Stromal cell of bone marrow (primary cell): ENCODE measurements around the gene SPRED1.

ENCODE experiments used
- DNase-seq: peaks from one replicate; pipeline ENCODE4 v3.0.0-alpha.2; 2012; ENCODE audit warnings: low read depth

Gene SPRED1

GRCh38 chr15:38281031-38281430 is 28.4 kb downstream of the SPRED1 start:
- DNase-seq, result no peak

- no peak for DNase-seq
Measured at GRCh38 chr15:38283010-38283409, 30.4 kb downstream of the SPRED1 start.

- DNase-seq, result no peak
Measured at GRCh38 chr15:38285456-38285855, 32.8 kb downstream of the SPRED1 start.

- DNase-seq, result no peak
Measured at GRCh38 chr15:38294126-38294525, 41.5 kb downstream of the SPRED1 start.

GRCh38 chr15:38297623-38298388 is 45.2 kb downstream of the SPRED1 start:
- DNase-seq, result peak; percentile 52

- peak; percentile 68 for DNase-seq
Measured at GRCh38 chr15:38299216-38299615, 46.6 kb downstream of the SPRED1 start.

GRCh38 chr15:38300395-38300794 is 47.8 kb downstream of the SPRED1 start:
- peak; percentile 28 for DNase-seq

- no peak for DNase-seq
Measured at GRCh38 chr15:38304481-38304880, 51.8 kb downstream of the SPRED1 start.

GRCh38 chr15:38307251-38307650 is 54.6 kb downstream of the SPRED1 start:
- DNase-seq, result no peak

- DNase-seq, result no peak
Measured at GRCh38 chr15:38307861-38308641, 55.4 kb downstream of the SPRED1 start.

- DNase-seq, result no peak
Measured at GRCh38 chr15:38308797-38309196, 56.2 kb downstream of the SPRED1 start.

- DNase-seq, result no peak
Measured at GRCh38 chr15:38312190-38312589, 59.6 kb downstream of the SPRED1 start.

GRCh38 chr15:38316311-38316710 is 63.7 kb downstream of the SPRED1 start:
- no peak for DNase-seq

GRCh38 chr15:38320181-38320580 is 67.5 kb downstream of the SPRED1 start:
- no peak for DNase-seq

- no peak for DNase-seq
Measured at GRCh38 chr15:38320866-38321265, 68.2 kb downstream of the SPRED1 start.

- no peak for DNase-seq
Measured at GRCh38 chr15:38323895-38324294, 71.3 kb downstream of the SPRED1 start.

GRCh38 chr15:38324939-38325647 is 72.5 kb downstream of the SPRED1 start:
- DNase-seq, result no peak

GRCh38 chr15:38325648-38325990 is 73.0 kb downstream of the SPRED1 start:
- DNase-seq, result no peak

GRCh38 chr15:38332711-38333110 is 80.1 kb downstream of the SPRED1 start:
- no peak for DNase-seq

- DNase-seq, result no peak
Measured at GRCh38 chr15:38335116-38335515, 82.5 kb downstream of the SPRED1 start.

- DNase-seq, result no peak
Measured at GRCh38 chr15:38344351-38344750, 91.7 kb downstream of the SPRED1 start.

GRCh38 chr15:38349251-38349650 is 96.6 kb downstream of the SPRED1 start:
- no peak for DNase-seq

- no peak for DNase-seq
Measured at GRCh38 chr15:38351466-38351865, 98.8 kb downstream of the SPRED1 start.
